Measurements from ENCODE around the gene GPR3. TPM values are rescaled to one million over a fixed set of nuclear protein-coding genes. Genes with fewer than 3 reads are reported as not detected.

Gene GPR3
- total RNA-seq, 4 donors from 2014 or later = not detected

- Histone ChIP-seq H3K9me3 (no peaks in the 10 kb centered on the region), H3K4me1 (peaks cover 16 to 37% (median 25%) of the 10 kb centered on the region in 4 donors), H3K4me3 (no peak overlapping the region), H3K27me3 (no peaks in the 10 kb centered on the region), H3K36me3 (no peaks in the 10 kb centered on the region), H3K27ac (peak overlapping the region in 2 of 4 donors; percentile 94 to 98)
- no peak for DNase-seq
- intact Hi-C loops (cut with DNase I; ENCODE audit: low total_unique reads) (no loop called here), in situ Hi-C loops (cut with MboI; ENCODE audit: low pct_ligation_motif_present in 1 of 4, low pct_unique_long_range_greater_than_20kb in 1 of 4, low sequenced_read_pairs in 3 of 4) (no loop called here)
- 73 to 88% methylated on average over 2 to 25 of the region's 26 CpGs for WGBS, 2 donors (ENCODE audit: low coverage in 1 of 2)
- TF ChIP-seq, protein P1, sequence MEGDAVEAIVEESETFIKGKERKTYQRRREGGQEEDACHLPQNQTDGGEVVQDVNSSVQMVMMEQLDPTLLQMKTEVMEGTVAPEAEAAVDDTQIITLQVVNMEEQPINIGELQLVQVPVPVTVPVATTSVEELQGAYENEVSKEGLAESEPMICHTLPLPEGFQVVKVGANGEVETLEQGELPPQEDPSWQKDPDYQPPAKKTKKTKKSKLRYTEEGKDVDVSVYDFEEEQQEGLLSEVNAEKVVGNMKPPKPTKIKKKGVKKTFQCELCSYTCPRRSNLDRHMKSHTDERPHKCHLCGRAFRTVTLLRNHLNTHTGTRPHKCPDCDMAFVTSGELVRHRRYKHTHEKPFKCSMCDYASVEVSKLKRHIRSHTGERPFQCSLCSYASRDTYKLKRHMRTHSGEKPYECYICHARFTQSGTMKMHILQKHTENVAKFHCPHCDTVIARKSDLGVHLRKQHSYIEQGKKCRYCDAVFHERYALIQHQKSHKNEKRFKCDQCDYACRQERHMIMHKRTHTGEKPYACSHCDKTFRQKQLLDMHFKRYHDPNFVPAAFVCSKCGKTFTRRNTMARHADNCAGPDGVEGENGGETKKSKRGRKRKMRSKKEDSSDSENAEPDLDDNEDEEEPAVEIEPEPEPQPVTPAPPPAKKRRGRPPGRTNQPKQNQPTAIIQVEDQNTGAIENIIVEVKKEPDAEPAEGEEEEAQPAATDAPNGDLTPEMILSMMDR (IDR thresholded peaks at IDR 0.05) = no peak
- TF ChIP-seq POLR2A (IDR thresholded peaks at IDR 0.05) = no peak
- no peak for TF ChIP-seq EP300 (IDR thresholded peaks at IDR 0.05; ENCODE audit: low read depth)
- no peak for TF ChIP-seq POLR2AphosphoS5 (IDR thresholded peaks at IDR 0.05)
Measured at GRCh38 chr1:27363766-27364695, 28.4 kb upstream of the GPR3 start.

DNA sequence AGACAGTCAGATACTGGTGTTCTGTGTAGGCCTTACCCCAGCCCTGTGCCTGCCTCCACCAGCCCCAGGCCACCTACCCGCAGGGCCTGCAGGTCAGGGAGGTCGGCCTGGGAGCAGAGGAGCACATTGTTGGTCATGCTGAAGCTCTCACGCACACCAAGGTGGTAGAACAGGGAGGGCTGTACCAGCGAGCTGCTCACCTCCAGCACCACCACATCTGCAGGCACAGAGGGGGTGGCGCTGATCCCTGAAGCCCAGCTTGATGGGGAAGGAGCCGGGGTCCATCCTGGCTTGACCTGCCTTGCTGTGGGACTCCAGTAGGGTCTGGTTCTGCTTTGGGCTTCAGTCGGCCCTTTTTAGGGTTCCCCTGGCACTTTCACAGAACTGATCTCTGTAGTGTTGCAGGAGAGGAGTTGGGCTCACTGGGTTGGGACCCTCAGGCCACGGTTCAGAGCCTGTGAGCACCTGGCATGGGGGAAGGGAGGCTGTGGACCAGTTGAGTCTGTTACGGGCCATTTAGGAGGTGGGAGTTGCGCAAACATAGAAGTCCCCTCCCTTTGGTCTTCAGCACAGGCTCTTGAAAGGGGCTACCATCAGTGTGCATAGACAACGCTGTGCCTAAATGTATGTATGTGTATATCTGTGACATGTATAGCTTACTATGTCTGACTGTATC lies 27.6 kb upstream of the GPR3 start:
- no peaks in the 10 kb centered on the region for H3K27me3 ChIP-seq
- peak overlapping the region in 3 of 4 donors; percentile 64 to 84 (median 73) for H3K4me3 ChIP-seq
- in situ Hi-C loops (cut with MboI; ENCODE audit: low pct_ligation_motif_present in 1 of 4, low pct_unique_long_range_greater_than_20kb in 1 of 4, low sequenced_read_pairs in 3 of 4) = no loop called here
- no peak for DNase-seq
- no peak for TF ChIP-seq EP300 (IDR thresholded peaks at IDR 0.05; ENCODE audit: low read depth)
- no peak for TF ChIP-seq POLR2AphosphoS5 (IDR thresholded peaks at IDR 0.05)
- no peak for TF ChIP-seq POLR2A (IDR thresholded peaks at IDR 0.05)
- TF ChIP-seq, protein P1 (IDR thresholded peaks at IDR 0.05) = no peak
- intact Hi-C loops (cut with DNase I; ENCODE audit: low total_unique reads) = no loop called here
- H3K4me1 ChIP-seq = peaks cover 16 to 41% (median 25%) of the 10 kb centered on the region in 4 donors
- H3K9me3 ChIP-seq = no peaks in the 10 kb centered on the region
- no peaks in the 10 kb centered on the region for H3K36me3 ChIP-seq
- WGBS, 2 donors (ENCODE audit: low coverage in 1 of 2) = 81% methylated on average over 10 of the region's 11 CpGs; no CpG with 5 or more reads in 1 of the 2 donors
- peak overlapping the region; percentile 94 to 99 (median 98) for H3K27ac ChIP-seq

GRCh38 chr1:27365372-27366112 lies 26.9 kb upstream of the GPR3 start:
- no peaks in the 10 kb centered on the region for H3K27me3 ChIP-seq
- H3K27ac ChIP-seq = peak overlapping the region; percentile 94 to 99 (median 98)
- H3K4me1 ChIP-seq = peaks cover 15 to 35% (median 19%) of the 10 kb centered on the region in 4 donors
- peak overlapping the region; percentile 50 to 84 (median 68) for H3K4me3 ChIP-seq
- intact Hi-C loops (cut with DNase I; ENCODE audit: low total_unique reads) (no loop called here), in situ Hi-C loops (cut with MboI; ENCODE audit: low pct_ligation_motif_present in 1 of 4, low pct_unique_long_range_greater_than_20kb in 1 of 4, low sequenced_read_pairs in 3 of 4) (no loop called here)
- DNase-seq = peak; percentile 91
- no peaks in the 10 kb centered on the region for H3K36me3 ChIP-seq
- H3K9me3 ChIP-seq = no peaks in the 10 kb centered on the region
- 6% methylated on average over 39 of the region's 40 CpGs; no CpG with 5 or more reads in 1 of the 2 donors for WGBS, 2 donors (ENCODE audit: low coverage in 1 of 2)
- TF ChIP-seq EP300 (IDR thresholded peaks at IDR 0.05; ENCODE audit: low read depth) = no peak
- TF ChIP-seq POLR2AphosphoS5 (IDR thresholded peaks at IDR 0.05) = peak; percentile 52 to 68 (median 58)
- peak; percentile 67 for TF ChIP-seq POLR2A (IDR thresholded peaks at IDR 0.05)

DNA sequence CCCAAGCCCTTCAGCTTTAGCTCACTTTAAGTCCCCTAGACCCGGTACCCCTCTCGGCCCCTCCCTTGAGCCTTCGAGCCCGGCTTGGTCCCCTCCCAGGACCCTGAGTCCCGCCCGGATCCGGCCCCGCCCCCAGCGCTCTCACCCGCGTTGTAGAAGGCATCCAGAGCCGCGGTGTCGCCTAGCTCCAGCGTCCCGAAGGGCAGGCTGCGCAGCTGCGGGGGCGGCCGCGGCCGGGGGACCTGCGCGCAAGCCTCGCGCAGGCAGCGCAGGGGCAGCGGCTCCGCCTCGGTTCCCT lies 26.4 kb upstream of the GPR3 start:
- peaks cover 15 to 34% (median 18%) of the 10 kb centered on the region in 4 donors for H3K4me1 ChIP-seq
- intact Hi-C loops (cut with DNase I; ENCODE audit: low total_unique reads) = no loop called here
- DNase-seq = peak; percentile 86
- TF ChIP-seq, protein P1 (IDR thresholded peaks at IDR 0.05) = no peak
- TF ChIP-seq POLR2AphosphoS5 (IDR thresholded peaks at IDR 0.05) (peak in 1 of 3 donors; percentile 31), EP300 (IDR thresholded peaks at IDR 0.05; ENCODE audit: low read depth) (no peak), POLR2A (IDR thresholded peaks at IDR 0.05) (no peak)
- 0% methylated on average over 16 of the region's 30 CpGs; no CpG with 5 or more reads in 1 of the 2 donors for WGBS, 2 donors (ENCODE audit: low coverage in 1 of 2)
- H3K36me3 ChIP-seq = no peaks in the 10 kb centered on the region
- H3K9me3 ChIP-seq = no peaks in the 10 kb centered on the region
- no peaks in the 10 kb centered on the region for H3K27me3 ChIP-seq
- peak overlapping the region; percentile 94 to 99 (median 98) for H3K27ac ChIP-seq
- in situ Hi-C loops (cut with MboI; ENCODE audit: low pct_ligation_motif_present in 1 of 4, low pct_unique_long_range_greater_than_20kb in 1 of 4, low sequenced_read_pairs in 3 of 4) = no loop called here
- H3K4me3 ChIP-seq = peak overlapping the region; percentile 50 to 84 (median 68)
